ENCODE results near the gene WWC2. TPM values are rescaled to one million over a fixed set of nuclear protein-coding genes. Genes with fewer than 3 reads are reported as not detected.

Gene WWC2
- total RNA-seq, 1 donor from 2014 or later: 39.6 TPM

GRCh38 chr4:183347566-183347965 lies 248.5 kb downstream of the WWC2 start:
- no peaks in the 10 kb centered on the region for H4K20me1 ChIP-seq (ENCODE audit: low read depth)
- H3K9ac ChIP-seq: no peak overlapping the region
- Mint-ChIP-seq H3K27ac (no peak overlapping the region), H3K36me3 (no peaks in the 10 kb centered on the region), H3K4me1 (peaks cover 18% of the 10 kb centered on the region), H3K4me3 (no peak overlapping the region), H3K9me3 (peaks cover 6% of the 10 kb centered on the region), H3K27me3 (ENCODE audit: insufficient read depth, low read depth) (peaks cover 26% of the 10 kb centered on the region)
- H3K4me2 ChIP-seq: no peak overlapping the region
- no peak for DNase-seq (ENCODE audit: low spot score)
- no peaks in the 10 kb centered on the region for H3F3A ChIP-seq (ENCODE audit: low read depth)
- no peaks in the 10 kb centered on the region for H3K36me3 ChIP-seq
- peaks cover 8% of the 10 kb centered on the region for H3K4me1 ChIP-seq
- H3K9me3 ChIP-seq (ENCODE audit: low read depth): no peaks in the 10 kb centered on the region
- H3K4me3 ChIP-seq: no peak overlapping the region
- no peaks in the 10 kb centered on the region for H3K27me3 ChIP-seq
- TF ChIP-seq CTCF (IDR thresholded peaks at IDR 0.05) (no peak), EZH2 (IDR thresholded peaks at IDR 0.05) (no peak), EZH2phosphoT487 (IDR thresholded peaks at IDR 0.05) (no peak)
- no peaks in the 10 kb centered on the region for H3K79me2 ChIP-seq (ENCODE audit: low read depth)
- H2AFZ ChIP-seq (replicated peaks): no peak overlapping the region
- no peak overlapping the region for H3K27ac ChIP-seq

- peaks cover 19% of the 10 kb centered on the region for H3K4me1 Mint-ChIP-seq
- no peak overlapping the region for H2AFZ ChIP-seq (replicated peaks)
Measured at GRCh38 chr4:183348136-183348535, 249.1 kb downstream of the WWC2 start.

GRCh38 chr4:183348706-183349659 lies 249.9 kb downstream of the WWC2 start:
- H3K27ac Mint-ChIP-seq: no peak overlapping the region
- no peak overlapping the region for H3K9ac ChIP-seq

More at GRCh38 chr4:183348136-183348535, 249.1 kb downstream of the WWC2 start:
- DNase-seq (ENCODE audit: low spot score): no peak
- Mint-ChIP-seq H3K36me3 (no peaks in the 10 kb centered on the region), H3K27ac (no peak overlapping the region), H3K4me3 (no peak overlapping the region), H3K9me3 (peaks cover 6% of the 10 kb centered on the region), H3K27me3 (ENCODE audit: insufficient read depth, low read depth) (peaks cover 26% of the 10 kb centered on the region)
- H3K27me3 ChIP-seq: no peaks in the 10 kb centered on the region
- H3K4me1 ChIP-seq: peaks cover 8% of the 10 kb centered on the region
- no peaks in the 10 kb centered on the region for H3F3A ChIP-seq (ENCODE audit: low read depth)
- no peaks in the 10 kb centered on the region for H3K79me2 ChIP-seq (ENCODE audit: low read depth)
- H3K4me3 ChIP-seq: no peak overlapping the region
- TF ChIP-seq EZH2phosphoT487 (IDR thresholded peaks at IDR 0.05) (no peak), EZH2 (IDR thresholded peaks at IDR 0.05) (no peak)
- H3K4me2 ChIP-seq: no peak overlapping the region
- H3K9me3 ChIP-seq (ENCODE audit: low read depth): no peaks in the 10 kb centered on the region
- H4K20me1 ChIP-seq (ENCODE audit: low read depth): no peaks in the 10 kb centered on the region
- no peak overlapping the region for H3K27ac ChIP-seq
- no peaks in the 10 kb centered on the region for H3K36me3 ChIP-seq
- no peak overlapping the region for H3K9ac ChIP-seq

More at GRCh38 chr4:183348706-183349659, 249.9 kb downstream of the WWC2 start:
- H3F3A ChIP-seq (ENCODE audit: low read depth): no peaks in the 10 kb centered on the region
- no peaks in the 10 kb centered on the region for H3K79me2 ChIP-seq (ENCODE audit: low read depth)
- no peak overlapping the region for H2AFZ ChIP-seq (replicated peaks)
- no peak for DNase-seq (ENCODE audit: low spot score)
- H3K4me1 ChIP-seq: peaks cover 8% of the 10 kb centered on the region
- no peak overlapping the region for H3K4me3 ChIP-seq
- H3K27me3 ChIP-seq: no peaks in the 10 kb centered on the region
- no peaks in the 10 kb centered on the region for H3K36me3 ChIP-seq
- H3K27me3 Mint-ChIP-seq (ENCODE audit: insufficient read depth, low read depth): peaks cover 26% of the 10 kb centered on the region
- no peaks in the 10 kb centered on the region for H4K20me1 ChIP-seq (ENCODE audit: low read depth)
- H3K4me3 Mint-ChIP-seq: no peak overlapping the region
- no peaks in the 10 kb centered on the region for H3K36me3 Mint-ChIP-seq
- TF ChIP-seq EZH2phosphoT487 (IDR thresholded peaks at IDR 0.05) (no peak), EZH2 (IDR thresholded peaks at IDR 0.05) (no peak), CTCF (IDR thresholded peaks at IDR 0.05) (no peak)
- no peak overlapping the region for H3K4me2 ChIP-seq
- peaks cover 21% of the 10 kb centered on the region for H3K4me1 Mint-ChIP-seq
- H3K9me3 ChIP-seq (ENCODE audit: low read depth): no peaks in the 10 kb centered on the region
- peaks cover 8% of the 10 kb centered on the region for H3K9me3 Mint-ChIP-seq
- no peak overlapping the region for H3K27ac ChIP-seq
